ENCODE measurements around the gene FADS2.
A peak's percentile ranks its signal among the peaks of the same experiment; 100 is the strongest.

Gene FADS2

GRCh38 chr11:61864814-61865775, 37.0 kb downstream of the FADS2 start:
- Histone ChIP-seq H3K36me3 (ENCODE audit: insufficient read depth, low read length) (peaks cover 66% of the 10 kb centered on the region), H3K9me3 (ENCODE audit: insufficient read depth, low read depth, low read length) (no peaks in the 10 kb centered on the region), H3K4me3 (ENCODE audit: low read length) (no peak overlapping the region), H3K4me1 (ENCODE audit: insufficient read depth, low read length) (no peaks in the 10 kb centered on the region), H3K9ac (ENCODE audit: low read depth, low read length) (no peak overlapping the region), H3K27me3 (ENCODE audit: insufficient read depth, low read length) (no peaks in the 10 kb centered on the region), H3K27ac (ENCODE audit: low read depth, low read length) (no peak overlapping the region)
- WGBS, result 94% methylated on average over 20 of the region's 20 CpGs

GRCh38 chr11:61866231-61866957, 38.3 kb downstream of the FADS2 start:
- Histone ChIP-seq H3K4me1 (ENCODE audit: insufficient read depth, low read length) (peaks cover 4% of the 10 kb centered on the region; the same call in 1 of the 2 replicates), H3K4me3 (ENCODE audit: low read length) (no peak overlapping the region), H3K9me3 (ENCODE audit: insufficient read depth, low read depth, low read length) (no peaks in the 10 kb centered on the region), H3K36me3 (ENCODE audit: insufficient read depth, low read length) (peaks cover 55% of the 10 kb centered on the region), H3K27me3 (ENCODE audit: insufficient read depth, low read length) (peaks cover under 1% of the 10 kb centered on the region; the same call in 1 of the 2 replicates), H3K27ac (ENCODE audit: low read depth, low read length) (no peak overlapping the region; the same call in 1 of the 2 replicates), H3K9ac (ENCODE audit: low read depth, low read length) (no peak overlapping the region)
- 90% methylated on average over 18 of the region's 18 CpGs for WGBS

- 93% methylated on average over 5 of the region's 6 CpGs for WGBS
- Histone ChIP-seq H3K27ac (ENCODE audit: low read depth, low read length) (no peak overlapping the region), H3K4me1 (ENCODE audit: insufficient read depth, low read length) (peaks cover 4% of the 10 kb centered on the region; the same call in 1 of the 2 replicates), H3K4me3 (ENCODE audit: low read length) (no peak overlapping the region), H3K27me3 (ENCODE audit: insufficient read depth, low read length) (peaks cover 7% of the 10 kb centered on the region; the same call in 1 of the 2 replicates), H3K9me3 (ENCODE audit: insufficient read depth, low read depth, low read length) (no peaks in the 10 kb centered on the region), H3K36me3 (ENCODE audit: insufficient read depth, low read length) (peaks cover 49% of the 10 kb centered on the region), H3K9ac (ENCODE audit: low read depth, low read length) (no peak overlapping the region)
Measured at GRCh38 chr11:61866958-61867343, 38.9 kb downstream of the FADS2 start.

- 87% methylated on average over 14 of the region's 14 CpGs for WGBS
- peaks cover 4% of the 10 kb centered on the region; the same call in 1 of the 2 replicates for H3K4me1 ChIP-seq (ENCODE audit: insufficient read depth, low read length)
Measured at GRCh38 chr11:61868571-61869428, 40.7 kb downstream of the FADS2 start.

GRCh38 chr11:61869429-61869707, 41.3 kb downstream of the FADS2 start:
- Histone ChIP-seq H3K4me3 (ENCODE audit: low read length) (no peak overlapping the region), H3K4me1 (ENCODE audit: insufficient read depth, low read length) (peaks cover 4% of the 10 kb centered on the region; the same call in 1 of the 2 replicates), H3K9me3 (ENCODE audit: insufficient read depth, low read depth, low read length) (no peaks in the 10 kb centered on the region), H3K36me3 (ENCODE audit: insufficient read depth, low read length) (peaks cover 26% of the 10 kb centered on the region), H3K9ac (ENCODE audit: low read depth, low read length) (no peak overlapping the region), H3K27ac (ENCODE audit: low read depth, low read length) (no peak overlapping the region), H3K27me3 (ENCODE audit: insufficient read depth, low read length) (peaks cover 12% of the 10 kb centered on the region)
- WGBS, result 87% methylated on average over 4 of the region's 4 CpGs

More at GRCh38 chr11:61868571-61869428, 40.7 kb downstream of the FADS2 start:
- peaks cover 31% of the 10 kb centered on the region for H3K36me3 ChIP-seq (ENCODE audit: insufficient read depth, low read length)
- no peaks in the 10 kb centered on the region for H3K9me3 ChIP-seq (ENCODE audit: insufficient read depth, low read depth, low read length)
- H3K9ac ChIP-seq (ENCODE audit: low read depth, low read length), result no peak overlapping the region
- no peak overlapping the region for H3K27ac ChIP-seq (ENCODE audit: low read depth, low read length)
- no peak overlapping the region for H3K4me3 ChIP-seq (ENCODE audit: low read length)
- H3K27me3 ChIP-seq (ENCODE audit: insufficient read depth, low read length), result peaks cover 12% of the 10 kb centered on the region

GRCh38 chr11:61869708-61870451, 41.8 kb downstream of the FADS2 start:
- Histone ChIP-seq H3K4me3 (ENCODE audit: low read length) (no peak overlapping the region), H3K9me3 (ENCODE audit: insufficient read depth, low read depth, low read length) (no peaks in the 10 kb centered on the region), H3K4me1 (ENCODE audit: insufficient read depth, low read length) (peaks cover 4% of the 10 kb centered on the region; the same call in 1 of the 2 replicates), H3K27ac (ENCODE audit: low read depth, low read length) (no peak overlapping the region), H3K36me3 (ENCODE audit: insufficient read depth, low read length) (peaks cover 22% of the 10 kb centered on the region), H3K27me3 (ENCODE audit: insufficient read depth, low read length) (peaks cover 12% of the 10 kb centered on the region), H3K9ac (ENCODE audit: low read depth, low read length) (no peak overlapping the region)
- WGBS, result 87% methylated on average over 21 of the region's 21 CpGs

GRCh38 chr11:61870541-61871031, 42.5 kb downstream of the FADS2 start:
- H3K36me3 ChIP-seq (ENCODE audit: insufficient read depth, low read length), result peaks cover 15% of the 10 kb centered on the region
- no peak overlapping the region for H3K4me3 ChIP-seq (ENCODE audit: low read length)
- H3K27ac ChIP-seq (ENCODE audit: low read depth, low read length), result no peak overlapping the region
- H3K4me1 ChIP-seq (ENCODE audit: insufficient read depth, low read length), result peaks cover 4% of the 10 kb centered on the region; the same call in 1 of the 2 replicates
- WGBS, result 67% methylated on average over 9 of the region's 10 CpGs
- H3K27me3 ChIP-seq (ENCODE audit: insufficient read depth, low read length), result peaks cover 12% of the 10 kb centered on the region
- H3K9ac ChIP-seq (ENCODE audit: low read depth, low read length), result no peak overlapping the region
- no peaks in the 10 kb centered on the region for H3K9me3 ChIP-seq (ENCODE audit: insufficient read depth, low read depth, low read length)

GRCh38 chr11:61871158-61871597, 43.1 kb downstream of the FADS2 start:
- Histone ChIP-seq H3K9me3 (ENCODE audit: insufficient read depth, low read depth, low read length) (no peaks in the 10 kb centered on the region), H3K9ac (ENCODE audit: low read depth, low read length) (no peak overlapping the region; the same call in 1 of the 2 replicates), H3K27ac (ENCODE audit: low read depth, low read length) (no peak overlapping the region), H3K4me1 (ENCODE audit: insufficient read depth, low read length) (peaks cover 4% of the 10 kb centered on the region; the same call in 1 of the 2 replicates), H3K36me3 (ENCODE audit: insufficient read depth, low read length) (peaks cover 9% of the 10 kb centered on the region; the same call in 1 of the 2 replicates), H3K4me3 (ENCODE audit: low read length) (peak overlapping the region; percentile 17; the same call in 1 of the 2 replicates), H3K27me3 (ENCODE audit: insufficient read depth, low read length) (peaks cover 12% of the 10 kb centered on the region)
- WGBS, result 5% methylated on average over 24 of the region's 24 CpGs

GRCh38 chr11:61872935-61873565, 45.0 kb downstream of the FADS2 start:
- Histone ChIP-seq H3K27me3 (ENCODE audit: insufficient read depth, low read length) (peaks cover 12% of the 10 kb centered on the region), H3K4me1 (ENCODE audit: insufficient read depth, low read length) (peaks cover 4% of the 10 kb centered on the region; the same call in 1 of the 2 replicates), H3K36me3 (ENCODE audit: insufficient read depth, low read length) (no peaks in the 10 kb centered on the region), H3K9ac (ENCODE audit: low read depth, low read length) (no peak overlapping the region), H3K4me3 (ENCODE audit: low read length) (no peak overlapping the region), H3K27ac (ENCODE audit: low read depth, low read length) (no peak overlapping the region), H3K9me3 (ENCODE audit: insufficient read depth, low read depth, low read length) (no peaks in the 10 kb centered on the region)
- WGBS, result 90% methylated on average over 20 of the region's 20 CpGs

Data from HUES64 (cell line).